Pons (tissue), 1 donor: ENCODE measurements around the gene GAPDH.
"Not testable (repeated sequence)": the region's sequence is repeated elsewhere in the genome, so short reads cannot be mapped to it uniquely, and the experiment has no call there.

Source experiments
- DNase-seq: peaks from one replicate; pipeline ENCODE4 v3.0.0-alpha.2; 2016; ENCODE audit warnings: low spot score

The GAPDH gene

GRCh38 chr12:6546016-6546415 is 11.7 kb downstream of the GAPDH start:
- DNase-seq: no peak

GRCh38 chr12:6547566-6547965 is 13.2 kb downstream of the GAPDH start:
- no peak for DNase-seq

GRCh38 chr12:6547987-6548386 is 13.7 kb downstream of the GAPDH start:
- no peak for DNase-seq

- DNase-seq: no peak
Measured at GRCh38 chr12:6548556-6548955, 14.2 kb downstream of the GAPDH start.

DNA sequence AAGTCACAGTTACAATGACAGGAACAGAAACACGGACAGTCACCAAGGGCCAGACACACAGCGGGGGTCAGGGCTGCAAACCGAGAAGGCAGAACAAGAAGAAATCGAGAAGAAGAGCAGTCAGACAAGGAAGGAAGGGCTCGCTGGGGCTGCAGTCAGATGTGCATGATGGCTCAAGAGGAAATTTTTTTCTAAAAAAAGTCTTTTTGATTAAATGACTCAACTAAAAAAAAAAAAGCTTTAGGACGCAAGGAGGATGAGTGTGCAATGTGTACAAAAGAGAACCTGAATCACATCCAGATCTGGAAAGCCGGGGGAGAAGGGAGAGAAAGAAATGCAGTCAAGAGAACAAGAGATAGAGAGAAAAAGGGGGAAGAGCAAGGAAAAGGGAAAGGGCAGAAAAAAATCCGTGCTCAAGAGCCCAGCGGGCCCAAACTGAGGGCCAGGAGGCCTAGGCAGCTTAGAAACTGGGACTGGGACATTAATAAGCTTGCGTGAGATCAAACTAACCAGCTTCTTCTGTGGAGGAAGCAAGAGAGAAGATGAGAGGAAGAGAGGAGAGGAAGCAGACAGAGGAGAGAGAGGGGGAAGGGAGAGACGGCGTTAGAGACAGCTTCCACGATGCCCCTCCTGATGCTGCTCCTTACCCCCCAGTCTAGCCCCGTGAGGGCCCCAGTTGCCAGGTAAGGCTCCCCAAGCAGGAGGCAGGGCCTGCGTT is 14.8 kb downstream of the GAPDH start:
- DNase-seq: no peak

DNA sequence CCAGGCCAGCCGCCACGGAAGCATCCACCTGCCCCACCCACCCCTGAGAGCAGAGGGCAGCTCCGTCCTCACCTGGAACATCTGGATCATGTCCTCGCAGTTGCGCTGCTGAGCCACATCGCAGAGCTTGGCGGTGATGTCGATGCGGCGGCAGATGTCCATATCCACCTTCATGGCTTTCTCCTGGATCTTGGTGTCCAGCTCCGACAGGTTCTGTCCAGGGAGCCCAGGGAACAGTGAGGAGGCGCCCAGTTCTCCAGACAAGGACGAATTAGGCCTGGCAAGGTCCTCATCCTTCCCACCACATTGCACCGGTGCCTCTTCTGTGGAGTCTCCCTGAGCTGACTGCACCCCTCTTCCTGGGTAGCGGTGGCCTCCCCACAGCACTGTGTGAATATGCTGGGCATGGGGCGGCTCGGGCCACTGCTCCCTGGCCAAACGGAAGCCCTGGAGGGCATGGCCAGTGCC is 15.4 kb downstream of the GAPDH start:
- DNase-seq: no peak

- DNase-seq: peak; percentile 60
Measured at GRCh38 chr12:6550294-6551062, 16.2 kb downstream of the GAPDH start.

DNA sequence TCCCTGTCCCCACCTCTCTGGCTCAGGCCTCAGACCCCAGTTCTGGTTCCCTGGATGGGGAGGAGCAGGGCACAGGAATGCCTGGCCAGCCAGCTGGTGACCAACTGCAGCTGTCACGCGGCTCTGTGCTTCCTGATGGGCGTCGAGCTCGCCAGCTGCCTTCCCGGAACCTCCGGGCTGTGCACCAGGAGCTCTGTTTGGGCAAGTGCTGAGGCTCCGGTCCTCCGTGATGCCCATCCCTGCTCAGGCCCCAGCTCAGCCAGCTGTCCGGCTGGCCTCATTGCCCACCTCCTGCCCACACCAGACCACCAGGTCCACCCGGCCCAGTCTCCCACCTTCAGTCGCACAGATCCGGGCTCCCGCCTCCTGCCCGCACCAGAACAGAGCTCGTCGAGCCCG is 16.7 kb downstream of the GAPDH start:
- DNase-seq: peak; percentile 49

GRCh38 chr12:6551496-6552139 is 17.3 kb downstream of the GAPDH start:
- DNase-seq: no peak

GRCh38 chr12:6552140-6552551 is 17.8 kb downstream of the GAPDH start:
- no peak for DNase-seq

DNA sequence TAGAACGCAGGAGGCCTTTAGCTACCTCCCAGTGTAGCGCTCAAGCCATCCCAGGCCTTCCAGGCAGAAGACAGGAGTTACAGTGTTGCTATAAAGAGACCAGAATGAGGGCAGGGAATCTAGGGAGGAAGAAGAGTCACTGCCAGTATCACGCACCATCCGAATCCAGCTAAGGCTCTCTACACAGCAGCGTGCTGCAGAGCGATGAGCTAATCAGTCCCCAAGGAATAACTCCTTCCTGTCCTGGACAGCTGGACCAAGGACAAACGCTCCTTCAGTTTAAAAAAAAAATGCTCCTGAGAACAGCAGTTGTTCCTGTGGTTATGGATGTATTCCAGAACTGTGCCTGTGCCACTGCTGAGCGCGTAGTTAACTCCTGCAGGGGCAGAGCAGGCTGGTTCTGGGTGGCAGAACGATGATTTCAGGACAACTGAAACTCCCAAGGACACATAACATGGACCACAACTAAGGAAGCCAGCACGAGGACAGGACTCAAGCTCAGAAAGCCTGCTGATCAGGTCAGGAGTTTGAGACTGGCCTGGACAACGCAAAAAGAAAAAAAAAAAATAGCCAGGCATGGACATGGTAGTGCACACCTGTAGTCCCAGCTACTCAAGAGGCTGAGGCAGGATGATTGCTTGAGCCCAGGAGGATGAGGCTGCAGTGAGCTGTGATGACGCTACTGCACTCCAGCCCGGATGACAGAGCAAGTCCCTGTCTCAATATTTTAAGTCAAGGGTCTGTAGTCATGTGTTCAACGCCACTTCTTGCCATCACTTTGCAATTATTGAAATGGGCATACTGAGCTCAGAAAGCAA is 18.9 kb downstream of the GAPDH start:
- peak; percentile 67 for DNase-seq

GRCh38 chr12:6554168-6555017 is 20.1 kb downstream of the GAPDH start:
- DNase-seq: peak; percentile 75

DNA sequence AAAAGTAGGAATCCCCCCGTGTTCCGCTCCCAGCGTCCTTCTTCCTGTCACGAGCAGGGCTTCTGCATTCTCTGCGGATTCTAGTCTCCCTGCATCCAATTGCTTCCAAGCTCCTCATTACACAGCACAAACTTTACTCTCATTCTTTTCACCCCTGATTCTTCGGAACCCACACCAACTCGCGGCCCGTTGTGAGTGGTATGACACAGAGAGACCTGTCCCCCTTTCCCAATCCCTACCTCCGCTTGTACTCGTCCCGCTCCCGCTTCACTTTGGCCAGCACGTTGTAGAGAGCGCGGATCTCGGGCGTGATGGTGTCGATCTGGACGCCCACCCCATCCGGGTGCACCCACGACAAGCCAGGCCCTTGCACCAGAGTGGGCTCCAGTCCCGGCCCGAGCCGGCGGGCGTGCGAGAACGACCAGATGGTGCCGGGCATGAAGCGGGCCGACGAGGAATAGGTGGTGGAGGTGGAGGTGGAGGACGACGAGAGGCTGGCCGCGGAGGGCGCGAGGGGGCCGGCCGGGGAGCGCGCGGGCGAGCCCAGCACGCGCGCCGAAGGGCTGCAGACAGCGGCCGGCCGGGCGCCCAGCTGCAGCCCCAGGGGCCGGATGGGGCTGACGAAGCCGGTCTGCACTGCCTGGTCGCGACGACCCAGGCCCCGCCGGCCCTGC is 20.8 kb downstream of the GAPDH start:
- no peak for DNase-seq

DNA sequence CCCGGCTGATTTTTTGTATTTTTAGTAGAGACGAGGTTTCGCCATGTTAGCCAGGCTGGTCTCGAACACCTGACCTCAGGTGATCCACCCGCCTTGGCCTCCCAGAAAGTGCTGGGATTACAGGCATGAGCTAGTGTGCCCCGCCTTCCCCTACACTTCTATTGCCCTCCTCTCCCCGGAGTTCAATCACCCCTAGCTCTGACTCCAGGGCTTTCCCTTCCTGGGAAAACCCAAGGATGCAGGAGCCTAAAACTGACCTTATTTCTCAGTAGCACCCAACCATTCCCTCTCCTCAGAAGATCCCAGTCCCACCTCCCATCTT is 22.1 kb downstream of the GAPDH start:
- DNase-seq: not testable (repeated sequence)

DNA sequence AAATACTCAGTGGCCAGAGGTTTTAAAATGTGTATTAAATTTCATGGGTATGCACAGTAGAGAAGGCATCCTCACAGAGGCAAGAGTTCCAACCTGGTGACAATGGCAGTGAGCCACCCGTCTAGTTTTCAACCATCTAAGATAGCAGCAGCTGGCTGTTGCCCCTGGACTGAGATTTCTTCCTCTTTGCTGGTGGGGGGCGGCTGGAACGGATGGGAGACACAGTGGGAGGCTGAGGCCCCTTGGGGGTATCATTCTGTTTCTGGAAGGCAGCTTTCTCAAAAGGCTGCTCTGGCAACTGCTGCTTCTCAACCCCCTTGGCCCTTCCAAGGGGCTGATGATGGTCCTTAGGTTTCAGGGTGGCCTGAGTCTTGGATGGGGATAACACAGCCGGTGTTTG is 22.5 kb downstream of the GAPDH start:
- DNase-seq: no peak

DNA sequence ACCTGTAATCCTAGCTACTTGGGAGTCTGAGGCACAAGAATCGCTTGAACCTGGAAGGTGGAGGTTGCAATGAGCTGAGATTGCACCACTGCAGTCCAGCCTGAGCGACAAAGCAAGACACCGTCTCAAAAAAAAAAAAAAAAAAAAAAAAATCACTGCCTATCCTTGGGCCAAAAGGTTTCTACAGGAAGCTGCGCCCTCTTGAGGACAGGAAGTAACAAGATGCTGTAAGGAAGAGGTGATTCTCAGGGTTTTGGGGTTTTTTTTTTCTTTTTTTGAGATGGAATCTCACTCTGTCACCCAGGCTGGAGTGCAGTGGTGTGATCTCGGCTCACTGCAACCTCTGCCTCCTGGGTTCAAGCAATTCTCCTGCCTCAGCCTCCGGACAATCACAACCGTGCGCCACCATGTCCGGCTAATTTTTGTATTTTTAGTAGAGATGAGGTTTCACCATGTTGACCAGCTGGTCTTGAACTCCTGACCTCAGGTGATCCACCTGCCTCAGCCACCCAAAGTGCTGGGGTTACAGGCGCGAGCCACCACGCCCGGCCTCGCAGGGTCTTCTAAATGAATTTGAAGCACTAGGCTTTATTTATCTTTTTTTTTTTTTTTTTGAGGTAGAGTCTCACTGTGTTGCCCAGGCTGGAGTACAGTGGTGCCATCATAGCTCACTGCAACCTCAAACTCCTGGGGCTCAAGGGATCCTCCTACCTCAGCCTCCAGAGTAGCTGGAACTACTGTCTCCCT is 23.9 kb downstream of the GAPDH start:
- DNase-seq: peak; percentile 60

DNA sequence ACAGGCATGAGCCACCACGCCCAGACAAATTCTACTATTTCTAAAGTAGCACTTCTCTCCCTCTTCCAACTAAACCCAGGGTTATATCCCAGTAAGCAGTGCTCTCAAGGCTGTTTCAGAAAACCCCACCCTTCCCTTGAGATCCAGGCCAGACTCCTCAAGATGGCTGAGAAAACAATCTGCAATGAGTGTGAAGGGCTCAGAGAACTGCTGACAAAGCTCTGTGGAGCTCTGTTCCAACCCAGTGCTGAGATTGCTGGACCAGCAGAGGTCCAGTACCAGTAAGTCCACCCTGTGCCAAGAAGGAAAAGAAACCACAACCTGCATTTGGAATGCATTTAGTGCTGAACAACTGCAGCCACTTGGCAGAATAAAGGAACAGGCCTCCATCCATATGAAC is 25.2 kb downstream of the GAPDH start:
- no peak for DNase-seq

DNA sequence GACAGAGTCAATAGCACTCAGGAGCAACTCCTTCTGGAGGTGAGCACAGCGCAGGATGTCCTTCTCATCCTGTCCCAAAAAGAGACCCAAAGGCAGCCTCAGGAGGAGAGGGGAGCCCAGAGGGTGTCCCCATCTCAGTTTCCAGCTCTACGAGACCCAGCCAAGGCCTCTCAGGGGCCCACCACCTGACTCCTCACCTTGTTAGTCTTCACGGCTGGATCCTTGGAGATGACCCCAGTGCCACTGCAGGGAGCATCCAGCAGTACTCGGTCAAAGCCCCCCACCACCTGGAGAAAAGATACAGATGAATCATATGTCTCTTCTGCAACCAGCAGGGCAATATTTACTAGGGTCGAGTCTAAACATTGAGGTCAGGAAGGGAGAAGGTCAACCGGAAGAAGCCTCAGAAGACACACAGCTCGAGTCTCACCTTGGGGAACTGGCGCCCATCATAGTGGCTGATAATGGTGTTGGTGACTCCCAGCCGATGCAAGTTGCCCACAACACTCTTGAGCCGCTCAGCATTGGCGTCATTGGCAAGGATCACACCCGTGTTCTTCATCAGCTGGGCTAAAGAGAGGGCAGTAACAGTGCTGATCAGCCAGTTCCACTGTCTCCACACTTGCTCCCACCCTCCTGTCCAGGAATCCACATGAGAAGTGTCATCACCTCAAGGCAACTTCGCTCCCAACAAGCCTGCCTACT is 26.3 kb downstream of the GAPDH start:
- no peak for DNase-seq

- DNase-seq: no peak
Measured at GRCh38 chr12:6562881-6563280, 28.6 kb downstream of the GAPDH start.
